Neural cell (in vitro differentiated cells): ENCODE data around the gene CMBL. TPM values are rescaled to one million over a fixed set of nuclear protein-coding genes. Genes with fewer than 3 reads are reported as not detected.

Experiments
- H2AFZ ChIP-seq: fragments of 200-600, 300-800 bp; sonication (generic), shearing (Covaris generic); 2 replicates; pipeline ENCODE4 v1.6.0; 2014; ENCODE audit warnings: low read depth, mild to moderate bottlenecking, antibody characterized with exemption, low read length, moderate library complexity
- H3F3A ChIP-seq: fragments of 200-600 bp; shearing (Covaris generic); 2 replicates; pipeline ENCODE4 v1.6.1; 2016; ENCODE audit warnings: mild to moderate bottlenecking, moderate library complexity, mixed read lengths, antibody characterized with exemption, low read length; ENCODE audit not compliant: insufficient read depth, poor library complexity, severe bottlenecking
- H3K27ac ChIP-seq: fragments of 200-600, 300-800 bp; sonication (generic), shearing (Covaris generic); 2 replicates; pipeline ENCODE4 v1.5.1; 2014; ENCODE audit warnings: mild to moderate bottlenecking, low read length, moderate library complexity
- H3K27me3 ChIP-seq: fragments of 300-800, 200-600 bp; sonication (generic), shearing (Covaris generic); 2 replicates; pipeline ENCODE4 v1.6.0; 2014; ENCODE audit warnings: mild to moderate bottlenecking, low read depth, low read length, moderate library complexity; ENCODE audit not compliant: insufficient read depth
- H3K36me3 ChIP-seq: fragments of 300-800, 200-600 bp; sonication (generic), shearing (Covaris generic); 2 replicates; pipeline ENCODE4 v1.5.1; 2014; ENCODE audit warnings: mild to moderate bottlenecking, antibody characterized with exemption, low read length, moderate library complexity; ENCODE audit not compliant: insufficient read depth
- H3K4me2 ChIP-seq: fragments of 300-800, 200-600 bp; sonication (generic), shearing (Covaris generic); 2 replicates; pipeline ENCODE4 v1.6.0; 2014; ENCODE audit warnings: mild to moderate bottlenecking, low read length
- H3K4me3 ChIP-seq: fragments of 300-800, 200-600 bp; sonication (generic), shearing (Covaris generic); 2 replicates; pipeline ENCODE4 v1.5.1; 2014; ENCODE audit warnings: mild to moderate bottlenecking, low read length, moderate library complexity
- H3K79me2 ChIP-seq: fragments of 200-600 bp; shearing (Covaris generic); replicated peaks from 2 replicates; pipeline ENCODE4 v1.6.0; 2014; ENCODE audit warnings: mild to moderate bottlenecking, low read length, moderate library complexity; ENCODE audit not compliant: insufficient read depth
- H3K9ac ChIP-seq: fragments of 300-800, 200-600 bp; sonication (generic), shearing (Covaris generic); 2 replicates; pipeline ENCODE4 v1.6.1; 2016; ENCODE audit warnings: mild to moderate bottlenecking, low read length, mixed read lengths
- H3K9me2 ChIP-seq: fragments of 200-600 bp; shearing (Covaris generic); 2 replicates; pipeline ENCODE4 v1.6.1; 2016; ENCODE audit warnings: mild to moderate bottlenecking, low read length, mixed read lengths; ENCODE audit not compliant: insufficient read depth
- H3K9me3 ChIP-seq: fragments of 200-600, 300-800 bp; sonication (generic), shearing (Covaris generic); 2 replicates; pipeline ENCODE4 v1.6.1; 2016; ENCODE audit warnings: mild to moderate bottlenecking, mixed run types, low read length, moderate library complexity, mixed read lengths
- H4K20me1 ChIP-seq: fragments of 200-600 bp; shearing (Covaris generic); 2 replicates; pipeline ENCODE4 v1.6.1; 2016; ENCODE audit warnings: mild to moderate bottlenecking, mixed run types; ENCODE audit not compliant: insufficient read depth
- EP300 ChIP-seq: fragments of 450-650 bp; conservative IDR thresholded peaks from 2 replicates; pipeline ENCODE4 v1.6.1; 2014; ENCODE audit warnings: antibody characterized with exemption, mild to moderate bottlenecking, moderate library complexity; ENCODE audit not compliant: poor library complexity, severe bottlenecking
- EZH2 ChIP-seq: fragments of 200-600, 300-800 bp; shearing (Covaris generic), sonication (generic); IDR thresholded peaks from 2 replicates; pipeline ENCODE4 v1.6.1; 2014; ENCODE audit warnings: antibody characterized with exemption, low read length, borderline replicate concordance, mild to moderate bottlenecking; ENCODE audit not compliant: insufficient read depth, poor library complexity, severe bottlenecking
- MXI1 ChIP-seq: fragments of 450-650 bp; conservative IDR thresholded peaks from 2 replicates; pipeline ENCODE4 v1.6.1; 2014; ENCODE audit warnings: antibody characterized with exemption, mild to moderate bottlenecking; ENCODE audit not compliant: poor library complexity, severe bottlenecking
- POLR2AphosphoS5 ChIP-seq: IDR thresholded peaks from 2 replicates; pipeline ENCODE4 v1.6.1; 2012
- RAD21 ChIP-seq: fragments of 450-650 bp; conservative IDR thresholded peaks from 2 replicates; pipeline ENCODE4 v1.6.1; 2014; ENCODE audit warnings: antibody characterized with exemption, mild to moderate bottlenecking, moderate library complexity
- SMC3 ChIP-seq: fragments of 450-650 bp; conservative IDR thresholded peaks from 2 replicates; pipeline ENCODE4 v1.6.1; 2014; ENCODE audit warnings: antibody characterized with exemption, mild to moderate bottlenecking, moderate library complexity; ENCODE audit not compliant: poor library complexity
- TAF1 ChIP-seq: IDR thresholded peaks from 2 replicates; pipeline ENCODE4 v1.6.1; 2012; ENCODE audit warnings: low read depth
- polyA plus RNA-seq: library from polyadenylated mRNA; depleted of rRNA; stranded (reverse); fragments of >200 nt; gene quantifications from 2 replicates; pipeline ENCODE4 v1.2.3, GENCODE V29; 2014
- TF ChIP-seq, protein P1 (sequence below): IDR thresholded peaks from 2 replicates; pipeline ENCODE4 v1.6.1; 2012; ENCODE audit warnings: borderline replicate concordance
- TF ChIP-seq, protein P2 (sequence below): fragments of 450-650 bp; IDR thresholded peaks from 2 replicates; pipeline ENCODE4 v1.5.1; 2014; ENCODE audit warnings: antibody characterized with exemption, mild to moderate bottlenecking, moderate library complexity; ENCODE audit not compliant: poor library complexity, severe bottlenecking

CMBL gene
- polyA plus RNA-seq, 1 donor from 2014 or later = 0.58 TPM

DNA sequence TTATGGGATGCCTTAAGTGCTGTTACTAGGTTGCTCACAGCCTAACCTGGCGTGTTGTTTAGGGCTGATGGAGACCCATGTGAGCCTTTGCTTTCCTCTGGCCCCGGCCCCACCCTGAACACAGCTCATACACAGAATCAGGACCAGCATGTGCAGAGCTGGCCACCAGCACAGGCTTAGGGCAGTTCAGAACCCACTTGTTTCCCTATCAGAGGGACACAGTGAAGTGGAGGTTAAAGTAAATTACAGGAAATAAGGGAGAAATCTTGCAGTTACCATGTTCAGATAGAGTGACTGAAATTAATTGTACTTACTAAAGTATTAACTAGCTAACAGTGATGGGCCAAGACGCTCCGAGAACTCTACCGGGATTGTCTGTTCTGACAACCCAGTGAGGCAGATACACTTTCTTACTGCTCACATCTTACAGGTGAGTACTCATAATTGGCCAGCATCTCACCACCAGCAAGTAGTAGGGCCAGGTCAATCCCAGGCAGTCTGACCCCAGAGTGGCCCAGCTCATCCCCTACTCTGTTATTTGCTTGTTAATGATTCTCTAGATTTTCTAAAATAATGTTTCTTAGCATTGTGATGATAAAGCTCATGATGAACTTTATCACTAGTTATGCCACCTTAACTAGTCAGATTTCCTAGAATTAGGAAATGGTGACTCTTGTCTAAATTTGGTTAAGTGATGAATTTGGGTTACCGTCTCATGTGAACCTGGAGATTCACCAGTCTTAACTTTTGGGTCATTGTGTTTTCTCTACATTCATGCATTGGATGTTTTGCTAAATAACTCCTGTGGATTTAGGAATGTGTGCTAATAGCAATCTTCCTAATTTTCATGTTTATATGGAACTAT, 42.2 kb downstream of the CMBL start:
- no peaks in the 10 kb centered on the region for H3K9me3 ChIP-seq
- no peak overlapping the region for H3K9ac ChIP-seq
- TF ChIP-seq, protein P1, sequence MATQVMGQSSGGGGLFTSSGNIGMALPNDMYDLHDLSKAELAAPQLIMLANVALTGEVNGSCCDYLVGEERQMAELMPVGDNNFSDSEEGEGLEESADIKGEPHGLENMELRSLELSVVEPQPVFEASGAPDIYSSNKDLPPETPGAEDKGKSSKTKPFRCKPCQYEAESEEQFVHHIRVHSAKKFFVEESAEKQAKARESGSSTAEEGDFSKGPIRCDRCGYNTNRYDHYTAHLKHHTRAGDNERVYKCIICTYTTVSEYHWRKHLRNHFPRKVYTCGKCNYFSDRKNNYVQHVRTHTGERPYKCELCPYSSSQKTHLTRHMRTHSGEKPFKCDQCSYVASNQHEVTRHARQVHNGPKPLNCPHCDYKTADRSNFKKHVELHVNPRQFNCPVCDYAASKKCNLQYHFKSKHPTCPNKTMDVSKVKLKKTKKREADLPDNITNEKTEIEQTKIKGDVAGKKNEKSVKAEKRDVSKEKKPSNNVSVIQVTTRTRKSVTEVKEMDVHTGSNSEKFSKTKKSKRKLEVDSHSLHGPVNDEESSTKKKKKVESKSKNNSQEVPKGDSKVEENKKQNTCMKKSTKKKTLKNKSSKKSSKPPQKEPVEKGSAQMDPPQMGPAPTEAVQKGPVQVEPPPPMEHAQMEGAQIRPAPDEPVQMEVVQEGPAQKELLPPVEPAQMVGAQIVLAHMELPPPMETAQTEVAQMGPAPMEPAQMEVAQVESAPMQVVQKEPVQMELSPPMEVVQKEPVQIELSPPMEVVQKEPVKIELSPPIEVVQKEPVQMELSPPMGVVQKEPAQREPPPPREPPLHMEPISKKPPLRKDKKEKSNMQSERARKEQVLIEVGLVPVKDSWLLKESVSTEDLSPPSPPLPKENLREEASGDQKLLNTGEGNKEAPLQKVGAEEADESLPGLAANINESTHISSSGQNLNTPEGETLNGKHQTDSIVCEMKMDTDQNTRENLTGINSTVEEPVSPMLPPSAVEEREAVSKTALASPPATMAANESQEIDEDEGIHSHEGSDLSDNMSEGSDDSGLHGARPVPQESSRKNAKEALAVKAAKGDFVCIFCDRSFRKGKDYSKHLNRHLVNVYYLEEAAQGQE = no peak
- TF ChIP-seq EZH2 (no peak), TAF1 (no peak), EP300 (no peak), RAD21 (no peak), MXI1 (no peak), SMC3 (no peak), POLR2AphosphoS5 (no peak)
- TF ChIP-seq, protein P2, sequence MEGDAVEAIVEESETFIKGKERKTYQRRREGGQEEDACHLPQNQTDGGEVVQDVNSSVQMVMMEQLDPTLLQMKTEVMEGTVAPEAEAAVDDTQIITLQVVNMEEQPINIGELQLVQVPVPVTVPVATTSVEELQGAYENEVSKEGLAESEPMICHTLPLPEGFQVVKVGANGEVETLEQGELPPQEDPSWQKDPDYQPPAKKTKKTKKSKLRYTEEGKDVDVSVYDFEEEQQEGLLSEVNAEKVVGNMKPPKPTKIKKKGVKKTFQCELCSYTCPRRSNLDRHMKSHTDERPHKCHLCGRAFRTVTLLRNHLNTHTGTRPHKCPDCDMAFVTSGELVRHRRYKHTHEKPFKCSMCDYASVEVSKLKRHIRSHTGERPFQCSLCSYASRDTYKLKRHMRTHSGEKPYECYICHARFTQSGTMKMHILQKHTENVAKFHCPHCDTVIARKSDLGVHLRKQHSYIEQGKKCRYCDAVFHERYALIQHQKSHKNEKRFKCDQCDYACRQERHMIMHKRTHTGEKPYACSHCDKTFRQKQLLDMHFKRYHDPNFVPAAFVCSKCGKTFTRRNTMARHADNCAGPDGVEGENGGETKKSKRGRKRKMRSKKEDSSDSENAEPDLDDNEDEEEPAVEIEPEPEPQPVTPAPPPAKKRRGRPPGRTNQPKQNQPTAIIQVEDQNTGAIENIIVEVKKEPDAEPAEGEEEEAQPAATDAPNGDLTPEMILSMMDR = no peak
- no peaks in the 10 kb centered on the region for H4K20me1 ChIP-seq
- H3K9me2 ChIP-seq = no peaks in the 10 kb centered on the region
- no peak overlapping the region for H2AFZ ChIP-seq
- H3K4me3 ChIP-seq = no peak overlapping the region
- no peaks in the 10 kb centered on the region for H3K79me2 ChIP-seq
- no peaks in the 10 kb centered on the region for H3K36me3 ChIP-seq
- no peak overlapping the region for H3K27ac ChIP-seq
- no peaks in the 10 kb centered on the region for H3F3A ChIP-seq
- H3K4me2 ChIP-seq = no peak overlapping the region
- no peaks in the 10 kb centered on the region for H3K27me3 ChIP-seq

DNA sequence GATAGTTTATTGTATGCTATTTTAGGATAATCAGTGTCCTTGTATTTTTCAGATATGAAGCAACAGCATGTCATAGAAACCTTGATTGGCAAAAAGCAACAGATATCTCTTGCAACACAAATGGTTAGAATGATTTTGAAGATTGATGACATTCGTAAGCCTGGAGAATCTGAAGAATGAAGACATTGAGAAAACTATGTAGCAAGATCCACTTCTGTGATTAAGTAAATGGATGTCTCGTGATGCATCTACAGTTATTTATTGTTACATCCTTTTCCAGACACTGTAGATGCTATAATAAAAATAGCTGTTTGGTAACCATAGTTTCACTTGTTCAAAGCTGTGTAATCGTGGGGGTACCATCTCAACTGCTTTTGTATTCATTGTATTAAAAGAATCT, 43.1 kb downstream of the CMBL start:
- Histone ChIP-seq H4K20me1 (no peaks in the 10 kb centered on the region), H3K36me3 (no peaks in the 10 kb centered on the region), H3K4me3 (no peak overlapping the region), H3K27ac (no peak overlapping the region), H3K9ac (no peak overlapping the region), H3F3A (no peaks in the 10 kb centered on the region), H3K4me2 (no peak overlapping the region), H3K9me2 (no peaks in the 10 kb centered on the region), H3K79me2 (no peaks in the 10 kb centered on the region), H3K27me3 (no peaks in the 10 kb centered on the region), H3K9me3 (no peaks in the 10 kb centered on the region), H2AFZ (no peak overlapping the region)
- no peak for TF ChIP-seq EZH2
- TF ChIP-seq POLR2AphosphoS5 = no peak
- no peak for TF ChIP-seq TAF1
- no peak for TF ChIP-seq EP300
- no peak for TF ChIP-seq RAD21
